WTC11 (cell line): Measurements from ENCODE around the gene KSR2. TPM values are rescaled to one million over a fixed set of nuclear protein-coding genes. Genes with fewer than 3 reads are reported as not detected.

Experiments
- ATAC-seq: fragments of 200-7000 bp; cut with Tn5 transposase; 2 replicates; pipeline ENCODE4 v1.10.0; 2021; ENCODE audit warnings: mild to moderate bottlenecking, moderate library complexity
- CTCF ChIA-PET: fragments of 300-600 bp; sonication (Branson Sonifier 250); formaldehyde crosslinking; loops from one replicate; lab custom pipeline; 2021; ENCODE audit warnings: antibody characterized with exemption; lab: Charles Lee
- POLR2A ChIA-PET: fragments of 350-600 bp; sonication (Branson Sonifier 250); formaldehyde crosslinking; loops from one replicate; lab custom pipeline; 2021; ENCODE audit warnings: antibody characterized with exemption; lab: Charles Lee
- DNase-seq: peaks from one replicate; pipeline ENCODE4 v3.0.0; 2021; ENCODE audit warnings: low spot score
- H3K27ac Mint-ChIP-seq: 2 replicates; pipeline ENCODE4 v1.8.0; 2021; ENCODE audit warnings: mixed read lengths
- H3K27me3 Mint-ChIP-seq: 2 replicates; pipeline ENCODE4 v1.8.0; 2021; ENCODE audit warnings: low read depth, mild to moderate bottlenecking, moderate library complexity, mixed read lengths
- H3K36me3 Mint-ChIP-seq: 2 replicates; pipeline ENCODE4 v1.8.0; 2021; ENCODE audit warnings: mixed read lengths
- H3K4me1 Mint-ChIP-seq: 2 replicates; pipeline ENCODE4 v1.8.0; 2022; ENCODE audit warnings: mixed read lengths
- H3K4me3 Mint-ChIP-seq: 2 replicates; pipeline ENCODE4 v1.8.0; 2021; ENCODE audit warnings: mild to moderate bottlenecking, moderate library complexity, mixed read lengths
- H3K9me3 Mint-ChIP-seq: 2 replicates; pipeline ENCODE4 v1.8.0; 2021; ENCODE audit warnings: mixed read lengths
- ATF6 ChIP-seq: sonication (generic); formaldehyde crosslinking; IDR thresholded peaks from 2 replicates; pipeline ENCODE4 v1.8.1; 2023; ENCODE audit warnings: mild to moderate bottlenecking, missing genetic modification reagents
- CBFB ChIP-seq: sonication (generic); formaldehyde crosslinking; IDR thresholded peaks from 2 replicates; pipeline ENCODE4 v1.8.1; 2022; ENCODE audit warnings: mild to moderate bottlenecking, low read depth, missing genetic modification reagents
- CREM ChIP-seq: sonication (generic); formaldehyde crosslinking; IDR thresholded peaks from 2 replicates; pipeline ENCODE4 v1.8.1; 2022; ENCODE audit warnings: mild to moderate bottlenecking, missing genetic modification reagents, moderate library complexity
- ELF4 ChIP-seq: sonication (generic); formaldehyde crosslinking; IDR thresholded peaks from 2 replicates; pipeline ENCODE4 v1.8.1; 2022; ENCODE audit warnings: low read depth, mild to moderate bottlenecking, moderate library complexity, missing genetic modification reagents
- HMGXB4 ChIP-seq: sonication (generic); formaldehyde crosslinking; IDR thresholded peaks from 2 replicates; pipeline ENCODE4 v1.8.1; 2023; ENCODE audit warnings: mild to moderate bottlenecking, moderate library complexity, missing genetic modification reagents
- MLX ChIP-seq: sonication (generic); formaldehyde crosslinking; IDR thresholded peaks from 2 replicates; pipeline ENCODE4 v1.8.1; 2023; ENCODE audit warnings: mild to moderate bottlenecking, missing genetic modification reagents, moderate library complexity
- MYBL2 ChIP-seq: sonication (generic); formaldehyde crosslinking; IDR thresholded peaks from 2 replicates; pipeline ENCODE4 v1.8.1; 2023; ENCODE audit warnings: mild to moderate bottlenecking, moderate library complexity, missing genetic modification reagents
- NFYB ChIP-seq: sonication (generic); formaldehyde crosslinking; conservative IDR thresholded peaks from 2 replicates; pipeline ENCODE4 v1.8.0; 2022; ENCODE audit warnings: low read depth, missing genetic modification reagents
- OVOL2 ChIP-seq: fragments of 250-450 bp; sonication (Bioruptor Pico); IDR thresholded peaks from 2 replicates; pipeline ENCODE4 v1.9.0; 2021; ENCODE audit warnings: mild to moderate bottlenecking, borderline replicate concordance
- TEAD4 ChIP-seq: sonication (generic); formaldehyde crosslinking; IDR thresholded peaks from 2 replicates; pipeline ENCODE4 v1.8.0; 2022; ENCODE audit warnings: mild to moderate bottlenecking, missing genetic modification reagents
- ZNF121 ChIP-seq: sonication (generic); formaldehyde crosslinking; IDR thresholded peaks from 2 replicates; pipeline ENCODE4 v1.8.0; 2023; ENCODE audit warnings: missing genetic modification reagents
- ZNF416 ChIP-seq: fragments of 250-450 bp; sonication (Bioruptor Pico); IDR thresholded peaks from 2 replicates; pipeline ENCODE4 v1.9.0; 2021; ENCODE audit warnings: mild to moderate bottlenecking, inconsistent platforms
- ZNF423 ChIP-seq: fragments of 250-450 bp; sonication (Bioruptor Pico); IDR thresholded peaks from 2 replicates; pipeline ENCODE4 v2.1.2; 2022; ENCODE audit warnings: mild to moderate bottlenecking, moderate library complexity
- ZNF532 ChIP-seq: fragments of 250-450 bp; sonication (Bioruptor Pico); IDR thresholded peaks from 2 replicates; pipeline ENCODE4 v1.9.0; 2021; ENCODE audit warnings: mild to moderate bottlenecking, borderline replicate concordance
- total RNA-seq: library from RNA; stranded (reverse); gene quantifications from 3 replicates; pipeline ENCODE4 v1.2.3, GENCODE V29; 2021
- TF ChIP-seq, protein P1 (sequence below): fragments of 250-450 bp; sonication (Bioruptor Pico); IDR thresholded peaks from 2 replicates; pipeline ENCODE4 v1.9.0; 2021; ENCODE audit warnings: mild to moderate bottlenecking

Gene KSR2
- total RNA-seq, 1 experiment from 2014 or later: 2.4 TPM

GRCh38 chr12:117844114-117844830 lies 124.5 kb downstream of the KSR2 start:
- Mint-ChIP-seq H3K4me1 (peaks cover 49% of the 10 kb centered on the region), H3K36me3 (peaks cover 26% of the 10 kb centered on the region)
- DNase-seq: no peak
- TF ChIP-seq, protein P1, sequence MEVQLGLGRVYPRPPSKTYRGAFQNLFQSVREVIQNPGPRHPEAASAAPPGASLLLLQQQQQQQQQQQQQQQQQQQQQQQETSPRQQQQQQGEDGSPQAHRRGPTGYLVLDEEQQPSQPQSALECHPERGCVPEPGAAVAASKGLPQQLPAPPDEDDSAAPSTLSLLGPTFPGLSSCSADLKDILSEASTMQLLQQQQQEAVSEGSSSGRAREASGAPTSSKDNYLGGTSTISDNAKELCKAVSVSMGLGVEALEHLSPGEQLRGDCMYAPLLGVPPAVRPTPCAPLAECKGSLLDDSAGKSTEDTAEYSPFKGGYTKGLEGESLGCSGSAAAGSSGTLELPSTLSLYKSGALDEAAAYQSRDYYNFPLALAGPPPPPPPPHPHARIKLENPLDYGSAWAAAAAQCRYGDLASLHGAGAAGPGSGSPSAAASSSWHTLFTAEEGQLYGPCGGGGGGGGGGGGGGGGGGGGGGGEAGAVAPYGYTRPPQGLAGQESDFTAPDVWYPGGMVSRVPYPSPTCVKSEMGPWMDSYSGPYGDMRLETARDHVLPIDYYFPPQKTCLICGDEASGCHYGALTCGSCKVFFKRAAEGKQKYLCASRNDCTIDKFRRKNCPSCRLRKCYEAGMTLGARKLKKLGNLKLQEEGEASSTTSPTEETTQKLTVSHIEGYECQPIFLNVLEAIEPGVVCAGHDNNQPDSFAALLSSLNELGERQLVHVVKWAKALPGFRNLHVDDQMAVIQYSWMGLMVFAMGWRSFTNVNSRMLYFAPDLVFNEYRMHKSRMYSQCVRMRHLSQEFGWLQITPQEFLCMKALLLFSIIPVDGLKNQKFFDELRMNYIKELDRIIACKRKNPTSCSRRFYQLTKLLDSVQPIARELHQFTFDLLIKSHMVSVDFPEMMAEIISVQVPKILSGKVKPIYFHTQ (CRISPR knock-in tag): no peak
- no peak for TF ChIP-seq MYBL2 (CRISPR knock-in tag)
- TF ChIP-seq HMGXB4: no peak
- no peak for TF ChIP-seq TEAD4
- TF ChIP-seq MLX: no peak
- no peak for TF ChIP-seq CBFB (CRISPR knock-in tag)
- no peak for TF ChIP-seq OVOL2 (CRISPR knock-in tag)
- no peak for TF ChIP-seq ZNF121 (CRISPR knock-in tag)
- no peak for TF ChIP-seq ELF4
- no peak for TF ChIP-seq ATF6
- TF ChIP-seq CREM (CRISPR knock-in tag): no peak
- TF ChIP-seq NFYB (CRISPR knock-in tag): no peak
- no peak for TF ChIP-seq ZNF532 (CRISPR knock-in tag)
- no peak for TF ChIP-seq ZNF416 (CRISPR knock-in tag)
- TF ChIP-seq ZNF423 (CRISPR knock-in tag): no peak
- TF ChIP-seq, all 79 proteins: peak for 0
- no peak for ATAC-seq
- CTCF ChIA-PET: interaction anchor here (1.3 kb wide), 1 partner anchor 13 kb away, joined by 6 read pairs; no protein-coding TSS in a partner anchor
- H3K27me3 Mint-ChIP-seq: no peaks in the 10 kb centered on the region; the same call in 1 of the 2 replicates
- POLR2A ChIA-PET: interaction anchor here (0.6 kb wide), 1 partner anchor 205 kb away, joined by 3 read pairs; no protein-coding TSS in a partner anchor
- H3K9me3 Mint-ChIP-seq: peaks cover 25% of the 10 kb centered on the region
- no peak overlapping the region for H3K4me3 Mint-ChIP-seq
- no peak overlapping the region for H3K27ac Mint-ChIP-seq
